HepG2 (cell line): ENCODE data around the gene PLEKHH3. TPM values are rescaled to one million over a fixed set of nuclear protein-coding genes. Genes with fewer than 3 reads are reported as not detected.
A peak's percentile ranks its signal among the peaks of the same experiment; 100 is the strongest.

Experiments
- FOXK2 ChIP-seq: fragments of 450-650 bp; IDR thresholded peaks from 2 replicates; pipeline ENCODE4 v1.6.1; 2016
- MIER3 ChIP-seq: IDR thresholded peaks from 2 replicates; pipeline ENCODE4 v1.6.1; 2016; ENCODE audit warnings: missing compliant biosample characterization, borderline replicate concordance
- MXD4 ChIP-seq: IDR thresholded peaks from 2 replicates; pipeline ENCODE4 v1.6.1; 2016; ENCODE audit warnings: mild to moderate bottlenecking, missing biosample characterization, missing genetic modification reagents
- NR1H2 ChIP-seq: sonication (generic); formaldehyde crosslinking; IDR thresholded peaks from 2 replicates; pipeline ENCODE4 v1.8.1; 2022; ENCODE audit warnings: low read depth, missing genetic modification reagents, borderline replicate concordance
- ONECUT2 ChIP-seq: sonication (generic); formaldehyde crosslinking; IDR thresholded peaks from 2 replicates; pipeline ENCODE4 v1.4.0; 2020; ENCODE audit warnings: missing genetic modification reagents
- RXRA ChIP-seq: sonication (generic); formaldehyde crosslinking; IDR thresholded peaks from 2 replicates; pipeline ENCODE4 v1.5.1; 2020; ENCODE audit warnings: missing genetic modification reagents
- SKI ChIP-seq: fragments of 450-650 bp; IDR thresholded peaks from one replicate; pipeline ENCODE4 v1.6.1; 2018; ENCODE audit warnings: mild to moderate bottlenecking; ENCODE audit not compliant: partially characterized antibody
- SP4 ChIP-seq: sonication (generic); formaldehyde crosslinking; IDR thresholded peaks from 2 replicates; pipeline ENCODE4 v1.8.1; 2023; ENCODE audit warnings: mild to moderate bottlenecking, missing genetic modification reagents
- SRY ChIP-seq: sonication (generic); formaldehyde crosslinking; IDR thresholded peaks from 2 replicates; pipeline ENCODE4 v1.8.0; 2022; ENCODE audit warnings: mild to moderate bottlenecking, missing genetic modification reagents
- TRIM22 ChIP-seq: fragments of 450-650 bp; IDR thresholded peaks from 2 replicates; pipeline ENCODE4 v1.6.1; 2017
- ZNF383 ChIP-seq: sonication (generic); formaldehyde crosslinking; IDR thresholded peaks from 2 replicates; pipeline ENCODE4 v1.4.0; 2020; ENCODE audit warnings: missing genetic modification reagents, mild to moderate bottlenecking, borderline replicate concordance
- ZNF468 ChIP-seq: sonication (generic); formaldehyde crosslinking; IDR thresholded peaks from 2 replicates; pipeline ENCODE4 v1.8.0; 2022; ENCODE audit warnings: mild to moderate bottlenecking, moderate library complexity, missing genetic modification reagents
- ZNF556 ChIP-seq: sonication (generic); formaldehyde crosslinking; IDR thresholded peaks from 2 replicates; pipeline ENCODE4 v1.4.0; 2020; ENCODE audit warnings: mild to moderate bottlenecking, missing genetic modification reagents, borderline replicate concordance
- ZNF761 ChIP-seq: sonication (generic); formaldehyde crosslinking; conservative IDR thresholded peaks from 2 replicates; pipeline ENCODE4 v1.4.0; 2020; ENCODE audit warnings: mild to moderate bottlenecking, missing genetic modification reagents
- ZNF891 ChIP-seq: sonication (generic); formaldehyde crosslinking; IDR thresholded peaks from 2 replicates; pipeline ENCODE4 v1.5.0; 2020; ENCODE audit warnings: mild to moderate bottlenecking, missing genetic modification reagents
- polyA plus RNA-seq, 8 experiments: library from polyadenylated mRNA; depleted of rRNA in 3 of 8; stranded (reverse) in 7 of 8; unstranded in 1 of 8; fragments of >200 nt; fragmentation: Illumina TruSeq in 4 of 8; extraction: Trizol in 4 of 8; gene quantifications; 2 replicates each; pipeline versions ENCODE4 v1.2.1 to v1.2.3, GENCODE V29; 2011 to 2016; ENCODE audit warnings: low read depth in 4 of 8, missing spikeins in 1 of 8, mixed read lengths in 1 of 8; ENCODE audit not compliant: insufficient read depth in 1 of 8
- total RNA-seq, 5 experiments: library from RNA; depleted of rRNA; stranded (reverse); fragments of >200 nt; fragmentation: Illumina TruSeq; extraction: Trizol; gene quantifications; 2 replicates each; pipeline ENCODE4 v1.2.3, GENCODE V29; 2016; ENCODE audit warnings: low read depth in 1 of 5
- TF ChIP-seq, protein P1 (sequence below): sonication (generic); formaldehyde crosslinking; IDR thresholded peaks from 2 replicates; pipeline ENCODE4 v1.4.0; 2020; ENCODE audit warnings: missing genetic modification reagents
- TF ChIP-seq, protein P2 (sequence below): IDR thresholded peaks from 2 replicates; pipeline ENCODE4 v1.6.1; 2016; ENCODE audit warnings: missing compliant biosample characterization, missing genetic modification reagents, borderline replicate concordance
- TF ChIP-seq, protein P3 (sequence below): sonication (generic); formaldehyde crosslinking; IDR thresholded peaks from 2 replicates; pipeline ENCODE4 v1.4.0; 2020; ENCODE audit warnings: missing genetic modification reagents
- TF ChIP-seq, protein P4 (sequence below): sonication (generic); formaldehyde crosslinking; IDR thresholded peaks from 2 replicates; pipeline ENCODE4 v1.8.1; 2023; ENCODE audit warnings: mild to moderate bottlenecking, inconsistent platforms, moderate library complexity, missing genetic modification reagents, borderline replicate concordance

The PLEKHH3 gene
- total and polyA plus RNA-seq, 2 of the 13 experiments (the other 11 are each of a cell fraction or from before 2014, with no cell fraction given) = 6.0 to 19.9 TPM

DNA sequence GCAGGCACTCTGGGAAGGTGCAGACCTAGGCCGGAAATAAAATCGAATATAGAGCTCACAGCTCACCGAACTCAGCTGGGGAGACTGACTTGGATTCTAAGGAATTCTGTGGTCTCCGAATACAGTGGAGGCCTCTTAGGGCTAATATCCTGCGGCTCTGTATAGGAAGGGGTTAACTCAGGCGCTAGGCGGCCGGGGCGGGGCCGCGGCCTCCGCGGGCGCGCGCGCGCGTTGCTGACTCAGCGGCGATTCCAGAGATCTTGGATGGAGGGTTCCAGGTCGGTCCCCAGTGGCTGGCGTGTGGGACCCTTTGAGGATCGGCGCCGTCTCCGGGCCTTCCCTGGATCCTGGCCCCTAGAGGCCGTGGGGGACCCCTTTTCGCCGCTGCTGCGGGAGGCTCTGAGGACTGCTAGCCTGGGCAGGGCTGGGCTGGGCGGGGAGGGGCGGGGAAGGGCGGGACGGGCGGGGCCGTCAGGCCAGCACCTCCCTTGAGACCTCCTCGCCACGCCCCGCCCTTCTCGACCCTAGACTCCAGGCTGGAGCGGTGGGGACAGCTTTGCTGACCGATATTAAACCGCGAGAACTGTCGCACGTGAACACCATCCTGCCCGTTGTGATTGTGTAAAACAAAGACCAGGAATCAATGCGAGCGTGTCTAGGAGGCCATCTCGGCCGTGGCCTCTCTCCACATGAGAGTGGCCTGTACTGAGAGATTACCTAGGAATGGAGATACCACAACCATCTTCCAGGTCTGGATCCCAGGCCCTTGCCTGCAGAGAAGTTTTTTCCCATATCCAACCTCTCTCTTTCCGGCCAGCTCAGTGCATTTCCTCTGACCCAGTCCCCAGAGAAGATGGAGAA lies 1.4 kb upstream of the PLEKHH3 start (continued):
- TF ChIP-seq SKI = peak; percentile 44
- TF ChIP-seq, protein P1, sequence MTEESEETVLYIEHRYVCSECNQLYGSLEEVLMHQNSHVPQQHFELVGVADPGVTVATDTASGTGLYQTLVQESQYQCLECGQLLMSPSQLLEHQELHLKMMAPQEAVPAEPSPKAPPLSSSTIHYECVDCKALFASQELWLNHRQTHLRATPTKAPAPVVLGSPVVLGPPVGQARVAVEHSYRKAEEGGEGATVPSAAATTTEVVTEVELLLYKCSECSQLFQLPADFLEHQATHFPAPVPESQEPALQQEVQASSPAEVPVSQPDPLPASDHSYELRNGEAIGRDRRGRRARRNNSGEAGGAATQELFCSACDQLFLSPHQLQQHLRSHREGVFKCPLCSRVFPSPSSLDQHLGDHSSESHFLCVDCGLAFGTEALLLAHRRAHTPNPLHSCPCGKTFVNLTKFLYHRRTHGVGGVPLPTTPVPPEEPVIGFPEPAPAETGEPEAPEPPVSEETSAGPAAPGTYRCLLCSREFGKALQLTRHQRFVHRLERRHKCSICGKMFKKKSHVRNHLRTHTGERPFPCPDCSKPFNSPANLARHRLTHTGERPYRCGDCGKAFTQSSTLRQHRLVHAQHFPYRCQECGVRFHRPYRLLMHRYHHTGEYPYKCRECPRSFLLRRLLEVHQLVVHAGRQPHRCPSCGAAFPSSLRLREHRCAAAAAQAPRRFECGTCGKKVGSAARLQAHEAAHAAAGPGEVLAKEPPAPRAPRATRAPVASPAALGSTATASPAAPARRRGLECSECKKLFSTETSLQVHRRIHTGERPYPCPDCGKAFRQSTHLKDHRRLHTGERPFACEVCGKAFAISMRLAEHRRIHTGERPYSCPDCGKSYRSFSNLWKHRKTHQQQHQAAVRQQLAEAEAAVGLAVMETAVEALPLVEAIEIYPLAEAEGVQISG (CRISPR knock-in tag) = peak; percentile 81
- peak; percentile 85 for TF ChIP-seq ZNF891 (CRISPR knock-in tag)
- TF ChIP-seq MIER3 = 0 out of 2 replicates have a peak, but pooled peaks have one; percentile 17
- peak; percentile 38; the same call in 1 of the 2 replicates for TF ChIP-seq NR1H2 (CRISPR knock-in tag)
- peak; percentile 27; the same call in 1 of the 2 replicates for TF ChIP-seq MXD4
- peak; percentile 57; the same call in 1 of the 2 replicates for TF ChIP-seq ZNF468
- no peak for TF ChIP-seq ZNF383 (CRISPR knock-in tag)
- TF ChIP-seq SRY (CRISPR knock-in tag) = peak; percentile 88
- peak; percentile 42; the same call in 1 of the 2 replicates for TF ChIP-seq ZNF761 (CRISPR knock-in tag)
- 0 out of 2 replicates have a peak, but pooled peaks have one; percentile 4 for TF ChIP-seq ZNF556 (CRISPR knock-in tag)
- TF ChIP-seq TRIM22 = no peak
- no peak for TF ChIP-seq FOXK2
- TF ChIP-seq, protein P2, sequence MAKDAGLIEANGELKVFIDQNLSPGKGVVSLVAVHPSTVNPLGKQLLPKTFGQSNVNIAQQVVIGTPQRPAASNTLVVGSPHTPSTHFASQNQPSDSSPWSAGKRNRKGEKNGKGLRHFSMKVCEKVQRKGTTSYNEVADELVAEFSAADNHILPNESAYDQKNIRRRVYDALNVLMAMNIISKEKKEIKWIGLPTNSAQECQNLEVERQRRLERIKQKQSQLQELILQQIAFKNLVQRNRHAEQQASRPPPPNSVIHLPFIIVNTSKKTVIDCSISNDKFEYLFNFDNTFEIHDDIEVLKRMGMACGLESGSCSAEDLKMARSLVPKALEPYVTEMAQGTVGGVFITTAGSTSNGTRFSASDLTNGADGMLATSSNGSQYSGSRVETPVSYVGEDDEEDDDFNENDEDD = peak; percentile 70
- peak; percentile 75; the same call in 1 of the 2 replicates for TF ChIP-seq RXRA (CRISPR knock-in tag)
- TF ChIP-seq, protein P3, sequence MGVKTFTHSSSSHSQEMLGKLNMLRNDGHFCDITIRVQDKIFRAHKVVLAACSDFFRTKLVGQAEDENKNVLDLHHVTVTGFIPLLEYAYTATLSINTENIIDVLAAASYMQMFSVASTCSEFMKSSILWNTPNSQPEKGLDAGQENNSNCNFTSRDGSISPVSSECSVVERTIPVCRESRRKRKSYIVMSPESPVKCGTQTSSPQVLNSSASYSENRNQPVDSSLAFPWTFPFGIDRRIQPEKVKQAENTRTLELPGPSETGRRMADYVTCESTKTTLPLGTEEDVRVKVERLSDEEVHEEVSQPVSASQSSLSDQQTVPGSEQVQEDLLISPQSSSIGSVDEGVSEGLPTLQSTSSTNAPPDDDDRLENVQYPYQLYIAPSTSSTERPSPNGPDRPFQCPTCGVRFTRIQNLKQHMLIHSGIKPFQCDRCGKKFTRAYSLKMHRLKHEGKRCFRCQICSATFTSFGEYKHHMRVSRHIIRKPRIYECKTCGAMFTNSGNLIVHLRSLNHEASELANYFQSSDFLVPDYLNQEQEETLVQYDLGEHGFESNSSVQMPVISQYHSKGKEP (CRISPR knock-in tag) = peak; percentile 77; the same call in 1 of the 2 replicates
- TF ChIP-seq ONECUT2 (CRISPR knock-in tag) = peak; percentile 86
- TF ChIP-seq SP4 (CRISPR knock-in tag) = peak; percentile 70
- TF ChIP-seq, protein P4, sequence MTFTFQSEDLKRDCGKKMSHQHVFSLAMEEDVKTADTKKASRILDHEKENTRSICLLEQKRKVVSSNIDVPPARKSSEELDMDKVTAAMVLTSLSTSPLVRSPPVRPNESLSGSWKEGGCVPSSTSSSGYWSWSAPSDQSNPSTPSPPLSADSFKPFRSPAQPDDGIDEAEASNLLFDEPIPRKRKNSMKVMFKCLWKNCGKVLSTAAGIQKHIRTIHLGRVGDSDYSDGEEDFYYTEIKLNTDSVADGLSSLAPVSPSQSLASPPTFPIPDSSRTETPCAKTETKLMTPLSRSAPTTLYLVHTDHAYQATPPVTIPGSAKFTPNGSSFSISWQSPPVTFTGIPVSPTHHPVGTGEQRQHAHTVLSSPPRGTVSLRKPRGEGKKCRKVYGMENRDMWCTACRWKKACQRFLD = no peak
